Brain microvascular endothelial cell (primary cell): ENCODE data around the gene GXYLT1.
"Not testable (repeated sequence)": the region's sequence is repeated elsewhere in the genome, so short reads cannot be mapped to it uniquely, and the experiment has no call there.

Source experiments
- DNase-seq: peaks from one replicate; pipeline ENCODE4 v3.0.0-alpha.2; 2020
- H3K27ac ChIP-seq: fragments of 250-450 bp; sonication (Bioruptor Pico); 2 replicates; pipeline ENCODE4 v1.5.1; 2020; ENCODE audit warnings: mild to moderate bottlenecking, moderate library complexity
- H3K27me3 ChIP-seq: fragments of 250-450 bp; sonication (Bioruptor Pico); replicated peaks from 2 replicates; pipeline ENCODE4 v1.5.1; 2020; ENCODE audit warnings: mild to moderate bottlenecking
- H3K36me3 ChIP-seq: fragments of 250-450 bp; sonication (Bioruptor Pico); replicated peaks from 2 replicates; pipeline ENCODE4 v1.5.1; 2020; ENCODE audit warnings: mild to moderate bottlenecking
- H3K4me3 ChIP-seq: 2 replicates; pipeline ENCODE4 v1.5.1; 2011; ENCODE audit warnings: low read depth, mild to moderate bottlenecking, control low read depth, low read length, moderate library complexity
- in situ Hi-C: cut with HindIII; loops from 2 replicates; pipeline ENCODE4 v1.10.0; 2017; ENCODE audit warnings: low sequenced_read_pairs, low pct_ligation_motif_present
- TF ChIP-seq, protein P1 (sequence below): IDR thresholded peaks from 2 replicates; pipeline ENCODE4 v1.5.1; 2011; ENCODE audit warnings: low read depth, mild to moderate bottlenecking, moderate library complexity, low read length, control low read depth, inconsistent platforms; ENCODE audit errors: missing control alignments

The GXYLT1 gene

GRCh38 chr12:42118136-42118879, 26.4 kb downstream of the GXYLT1 start:
- TF ChIP-seq, protein P1, sequence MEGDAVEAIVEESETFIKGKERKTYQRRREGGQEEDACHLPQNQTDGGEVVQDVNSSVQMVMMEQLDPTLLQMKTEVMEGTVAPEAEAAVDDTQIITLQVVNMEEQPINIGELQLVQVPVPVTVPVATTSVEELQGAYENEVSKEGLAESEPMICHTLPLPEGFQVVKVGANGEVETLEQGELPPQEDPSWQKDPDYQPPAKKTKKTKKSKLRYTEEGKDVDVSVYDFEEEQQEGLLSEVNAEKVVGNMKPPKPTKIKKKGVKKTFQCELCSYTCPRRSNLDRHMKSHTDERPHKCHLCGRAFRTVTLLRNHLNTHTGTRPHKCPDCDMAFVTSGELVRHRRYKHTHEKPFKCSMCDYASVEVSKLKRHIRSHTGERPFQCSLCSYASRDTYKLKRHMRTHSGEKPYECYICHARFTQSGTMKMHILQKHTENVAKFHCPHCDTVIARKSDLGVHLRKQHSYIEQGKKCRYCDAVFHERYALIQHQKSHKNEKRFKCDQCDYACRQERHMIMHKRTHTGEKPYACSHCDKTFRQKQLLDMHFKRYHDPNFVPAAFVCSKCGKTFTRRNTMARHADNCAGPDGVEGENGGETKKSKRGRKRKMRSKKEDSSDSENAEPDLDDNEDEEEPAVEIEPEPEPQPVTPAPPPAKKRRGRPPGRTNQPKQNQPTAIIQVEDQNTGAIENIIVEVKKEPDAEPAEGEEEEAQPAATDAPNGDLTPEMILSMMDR: no peak
- Histone ChIP-seq H3K27me3 (no peaks in the 10 kb centered on the region), H3K36me3 (no peaks in the 10 kb centered on the region), H3K4me3 (no peak overlapping the region), H3K27ac (no peak overlapping the region)
- no peak for DNase-seq
- in situ Hi-C loops: no loop called here

DNA sequence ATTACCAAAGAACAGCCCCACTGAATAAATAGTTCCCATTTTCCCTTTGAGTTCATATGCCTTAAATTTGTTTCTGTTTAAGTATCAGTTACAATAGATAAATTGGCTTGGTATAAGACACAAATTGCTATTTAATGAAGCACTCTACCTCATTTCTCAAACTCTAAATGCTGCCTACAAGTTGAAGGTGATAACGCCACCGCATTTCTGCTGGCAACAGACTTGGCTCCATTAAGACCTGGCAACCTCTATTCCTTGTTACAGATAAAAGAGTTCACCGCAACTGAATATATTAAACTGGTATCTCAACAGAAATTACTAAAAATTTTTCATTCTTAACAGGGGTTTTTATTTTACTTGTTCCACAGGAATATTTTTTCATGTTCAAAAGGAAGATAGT, 35.6 kb downstream of the GXYLT1 start:
- no peaks in the 10 kb centered on the region for H3K36me3 ChIP-seq
- H3K4me3 ChIP-seq: no peak overlapping the region
- TF ChIP-seq, protein P1: no peak
- in situ Hi-C loops: no loop called here
- H3K27me3 ChIP-seq: no peaks in the 10 kb centered on the region
- no peak for DNase-seq
- H3K27ac ChIP-seq: no peak overlapping the region

- H3K4me3 ChIP-seq, H3K27me3 ChIP-seq, H3K36me3 ChIP-seq, H3K27ac ChIP-seq, in situ Hi-C loops: not testable (repeated sequence)
- peak; percentile 25 for DNase-seq
These were observed 37.9 kb downstream of the GXYLT1 start for GRCh38 chr12:42106791-42107190.

- no peak for DNase-seq
- Histone ChIP-seq H3K4me3 (no peak overlapping the region), H3K27me3 (no peaks in the 10 kb centered on the region), H3K36me3 (no peaks in the 10 kb centered on the region), H3K27ac (no peak overlapping the region)
- in situ Hi-C loops: no loop called here
- TF ChIP-seq, protein P1: no peak
These were observed 39.9 kb downstream of the GXYLT1 start for GRCh38 chr12:42104784-42105183.

DNA sequence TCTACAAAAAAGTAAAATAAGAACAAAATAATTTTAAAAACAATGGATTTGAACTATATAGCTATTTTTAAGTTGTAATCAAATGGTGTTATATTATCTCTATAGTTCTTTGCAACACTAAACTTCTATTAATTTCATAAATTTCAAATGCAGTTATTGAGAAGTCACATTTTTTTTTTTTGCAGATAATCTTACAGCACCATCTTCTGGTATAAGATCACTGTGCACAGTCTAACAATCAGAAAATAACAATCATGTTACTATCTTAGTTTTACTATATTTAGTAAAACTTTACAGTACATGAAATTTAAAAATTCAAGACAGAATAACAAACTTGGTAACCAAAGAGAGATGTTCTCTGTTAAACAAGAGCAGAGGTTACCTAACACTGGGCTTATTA, 40.6 kb downstream of the GXYLT1 start:
- TF ChIP-seq, protein P1: peak; percentile 16
- DNase-seq: no peak
- H3K27me3 ChIP-seq: no peaks in the 10 kb centered on the region
- no peak overlapping the region for H3K27ac ChIP-seq
- H3K4me3 ChIP-seq: no peak overlapping the region
- in situ Hi-C loops: no loop called here
- no peaks in the 10 kb centered on the region for H3K36me3 ChIP-seq

DNA sequence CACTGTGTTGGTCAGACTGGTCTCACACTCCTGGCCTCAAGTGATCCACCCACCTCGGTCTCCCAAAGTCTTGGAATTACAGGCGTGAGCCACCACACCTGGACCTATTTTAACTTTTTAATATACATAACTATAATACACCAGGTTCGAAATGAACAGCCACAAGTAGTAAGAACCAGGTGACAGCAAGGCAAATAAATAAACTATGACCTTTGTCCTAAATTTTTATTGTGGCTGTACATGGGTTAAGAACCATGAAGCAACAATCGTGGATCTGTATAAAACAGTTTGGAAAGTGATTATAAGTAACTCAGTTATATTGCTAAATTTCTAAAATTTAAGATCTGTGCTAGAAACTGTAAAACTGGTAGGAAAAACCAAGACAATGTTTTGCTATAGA, 41.5 kb downstream of the GXYLT1 start:
- in situ Hi-C loops: no loop called here

More for the DNA sequence above, 41.5 kb downstream of the GXYLT1 start:
- no peaks in the 10 kb centered on the region for H3K27me3 ChIP-seq
- no peak overlapping the region for H3K27ac ChIP-seq
- H3K36me3 ChIP-seq: no peaks in the 10 kb centered on the region
- no peak for DNase-seq
- TF ChIP-seq, protein P1: no peak
- no peak overlapping the region for H3K4me3 ChIP-seq
